Astrocyte of the cerebellum (primary cell): Measurements from ENCODE around the gene PAX7.

Source experiments
- DNase-seq: peaks from one replicate; pipeline ENCODE4 v3.0.0-alpha.2; 2011; ENCODE audit warnings: low read depth
- H3K4me3 ChIP-seq: 2 replicates; pipeline ENCODE4 v1.5.1; 2011; ENCODE audit warnings: mild to moderate bottlenecking, low read depth, low read length, moderate library complexity
- CTCF ChIP-seq: IDR thresholded peaks from 2 replicates; pipeline ENCODE4 v1.5.1; 2012; ENCODE audit warnings: low read length, low read depth, moderate library complexity, mild to moderate bottlenecking; ENCODE audit errors: missing control alignments
- in situ Hi-C: cut with HindIII; loops from 2 replicates; pipeline ENCODE4 v1.10.0; 2017; ENCODE audit warnings: low sequenced_read_pairs

PAX7 gene

GRCh38 chr1:18783705-18784481, 153.2 kb downstream of the PAX7 start:
- in situ Hi-C loops: no loop called here
- DNase-seq: no peak
- H3K4me3 ChIP-seq: no peak overlapping the region
- no peak for TF ChIP-seq CTCF

- DNase-seq: no peak
- no peak for TF ChIP-seq CTCF
- in situ Hi-C loops: no loop called here
- no peak overlapping the region for H3K4me3 ChIP-seq
These were observed 153.8 kb downstream of the PAX7 start for GRCh38 chr1:18784482-18784831.

- in situ Hi-C loops: no loop called here
- H3K4me3 ChIP-seq: no peak overlapping the region
- DNase-seq: no peak
- no peak for TF ChIP-seq CTCF
These were observed 155.5 kb downstream of the PAX7 start for GRCh38 chr1:18786149-18786548.

- in situ Hi-C loops: no loop called here
These were observed 157.3 kb downstream of the PAX7 start for GRCh38 chr1:18787825-18788385.

GRCh38 chr1:18789246-18789645, 158.6 kb downstream of the PAX7 start:
- no peak for DNase-seq
- in situ Hi-C loops: no loop called here

More at GRCh38 chr1:18787825-18788385, 157.3 kb downstream of the PAX7 start:
- no peak for DNase-seq
- no peak for TF ChIP-seq CTCF
- no peak overlapping the region for H3K4me3 ChIP-seq

GRCh38 chr1:18792747-18793146, 162.1 kb downstream of the PAX7 start:
- H3K4me3 ChIP-seq: no peak overlapping the region
- in situ Hi-C loops: no loop called here
- no peak for DNase-seq
- TF ChIP-seq CTCF: no peak

More at GRCh38 chr1:18789246-18789645, 158.6 kb downstream of the PAX7 start:
- TF ChIP-seq CTCF: no peak
- H3K4me3 ChIP-seq: no peak overlapping the region
